ENCODE results near the gene PSMB10.

GRCh38 chr16:67946966-67947558 lies 10.4 kb upstream of the PSMB10 start:
- TF ChIP-seq CTCF (IDR thresholded peaks at IDR 0.05; ENCODE audit: insufficient read depth, low read length, poor library complexity, severe bottlenecking) (no peak), EZH2phosphoT487 (conservative IDR thresholded peaks at IDR 0.05; ENCODE audit: low read length) (no peak)

All from SU-DHL-6 (cell line).